Thyroid gland (tissue), 4 donors: ENCODE results near the gene ITPR3. TPM values are rescaled to one million over a fixed set of nuclear protein-coding genes. Genes with fewer than 3 reads are reported as not detected.
A peak's percentile ranks its signal among the peaks of the same experiment; 100 is the strongest.

Source experiments
- DNase-seq, 2 donors: peaks; one replicate each; pipeline ENCODE4 v3.0.0-alpha.2; 2019
- H3K27ac ChIP-seq, 3 donors: fragments of 200-600 bp; sonication (generic); 1 replicate in 2 of 3; 2 replicates in 1 of 3; pipeline ENCODE4 v1.5.1; 2016 to 2019; ENCODE audit warnings: mild to moderate bottlenecking in 1 of 3, moderate library complexity in 1 of 3
- H3K27me3 ChIP-seq: fragments of 200-600 bp; sonication (generic); one replicate; pipeline ENCODE4 v1.5.1; 2019
- H3K36me3 ChIP-seq, 2 donors: fragments of 200-600 bp; sonication (generic); one replicate each; pipeline ENCODE4 v1.5.1; 2016 to 2019
- H3K4me1 ChIP-seq, 2 donors: fragments of 200-600 bp; sonication (generic); one replicate each; pipeline ENCODE4 v1.5.1; 2017 to 2019
- H3K4me3 ChIP-seq, 3 donors: fragments of 200-600 bp; sonication (generic); replicated peaks in 1 of 3; 1 replicate in 2 of 3; 2 replicates in 1 of 3; pipeline ENCODE4 v1.5.1; 2016; ENCODE audit warnings: mild to moderate bottlenecking in 1 of 3
- H3K9me3 ChIP-seq: fragments of 200-600 bp; sonication (generic); one replicate; pipeline ENCODE4 v1.5.1; 2017
- CTCF ChIP-seq, 6 experiments: fragments of 200-600 bp in 3 of 6; fragments of 450-650 bp in 3 of 6; sonication (generic) in 3 of 6; IDR thresholded peaks; one replicate each; pipeline ENCODE4 v1.5.1; 2016 to 2019; ENCODE audit warnings: antibody characterized with exemption in 6 of 6, mild to moderate bottlenecking in 2 of 6, inconsistent platforms in 1 of 6, moderate library complexity in 1 of 6
- POLR2A ChIP-seq, 2 donors: fragments of 450-650 bp; IDR thresholded peaks; one replicate each; pipeline ENCODE4 v1.6.1; 2017; ENCODE audit warnings: antibody characterized with exemption in 2 of 2, mild to moderate bottlenecking in 2 of 2, moderate library complexity in 1 of 2
- WGBS, 2 donors: methylation state at CpG; one replicate each; pipeline ENCODE4 v1.1.5; 2017; 5-methylcytosine and 5-hydroxymethylcytosine counted together
- intact Hi-C: fragments of 100-400 bp; cut with DNase I; formaldehyde crosslinking; loops from one replicate; pipeline ENCODE4 v1.15.1; 2023
- total RNA-seq, 4 donors: library from RNA; depleted of rRNA; stranded (reverse); fragments of >200 nt; gene quantifications; one replicate each; pipeline ENCODE4 v1.2.3, GENCODE V29; 2016

The ITPR3 gene
- total RNA-seq, 4 donors from 2014 or later, result 77.8 to 145 (median 105) TPM

DNA sequence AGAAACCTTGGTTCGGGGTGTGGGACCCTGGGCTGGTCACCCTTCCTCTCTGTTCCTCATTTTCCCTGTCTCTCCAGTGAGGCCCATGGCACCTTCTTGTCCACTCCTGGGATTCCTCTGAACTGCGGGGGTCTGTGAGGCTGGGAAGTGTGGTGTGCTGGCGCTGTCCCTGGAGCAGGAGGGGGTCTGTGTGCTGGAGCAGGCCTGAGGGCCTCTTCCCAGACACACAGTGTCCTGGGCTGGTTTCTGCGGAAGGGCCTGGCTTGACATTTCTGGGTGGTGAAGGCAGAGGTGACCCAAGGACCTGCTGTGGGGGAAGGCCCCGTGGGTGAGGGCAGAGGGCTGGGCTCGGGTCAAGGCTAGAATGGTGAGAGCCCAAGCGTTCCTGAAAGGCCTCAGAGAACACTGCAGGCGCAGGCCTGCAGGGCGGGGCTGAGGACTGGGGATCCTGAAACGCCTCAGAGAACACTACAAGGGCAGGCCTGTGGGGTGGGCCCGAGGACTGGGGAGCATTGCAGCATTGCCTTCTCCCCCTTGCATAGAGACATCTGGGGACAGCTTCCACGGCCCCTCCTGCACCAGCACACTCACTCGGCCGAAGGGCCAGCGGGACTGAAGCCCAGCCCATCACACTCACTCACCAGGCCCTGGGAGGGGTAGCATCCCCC, 30.5 kb upstream of the ITPR3 start:
- Histone ChIP-seq H3K9me3 (no peaks in the 10 kb centered on the region), H3K27ac (peak overlapping the region; percentile 90 to 93 (median 91)), H3K27me3 (no peaks in the 10 kb centered on the region), H3K36me3 (no peaks in the 10 kb centered on the region), H3K4me3 (no peak overlapping the region), H3K4me1 (peaks cover 27 to 45% of the 10 kb centered on the region in 2 donors)
- intact Hi-C loops, result loop anchor here (5.0 kb wide), 1 partner anchor 37 kb away; no protein-coding TSS in a partner anchor
- TF ChIP-seq POLR2A (IDR thresholded peaks at IDR 0.05) (no peak), CTCF (IDR thresholded peaks at IDR 0.05) (peak in 2 of 6 experiments; percentile 18 to 25)
- WGBS, 2 donors, result 46 to 50% methylated on average over 1 to 11 of the region's 15 CpGs
- DNase-seq, result peak; percentile 69 to 75

- no peaks in the 10 kb centered on the region for H3K27me3 ChIP-seq
- peak overlapping the region; percentile 90 to 93 (median 91) for H3K27ac ChIP-seq
- H3K4me1 ChIP-seq, result peaks cover 27 to 43% of the 10 kb centered on the region in 2 donors
- WGBS, 2 donors, result 94 to 97% methylated on average over 9 of the region's 9 CpGs
- TF ChIP-seq POLR2A (IDR thresholded peaks at IDR 0.05), result no peak
- TF ChIP-seq CTCF (IDR thresholded peaks at IDR 0.05), result no peak
- H3K4me3 ChIP-seq, result no peak overlapping the region
- intact Hi-C loops, result loop anchor here (5.0 kb wide), 1 partner anchor 36 kb away; no protein-coding TSS in a partner anchor
- no peaks in the 10 kb centered on the region for H3K36me3 ChIP-seq
- no peaks in the 10 kb centered on the region for H3K9me3 ChIP-seq
- DNase-seq, result no peak
Observed at GRCh38 chr6:33591424-33592032, 29.6 kb upstream of the ITPR3 start.

- TF ChIP-seq CTCF (IDR thresholded peaks at IDR 0.05), result no peak
- TF ChIP-seq POLR2A (IDR thresholded peaks at IDR 0.05), result no peak
- no peak overlapping the region for H3K4me3 ChIP-seq
- DNase-seq, result no peak
- H3K4me1 ChIP-seq, result peaks cover 27 to 43% of the 10 kb centered on the region in 2 donors
- peak overlapping the region; percentile 74 to 93 (median 93) for H3K27ac ChIP-seq
- H3K36me3 ChIP-seq, result no peaks in the 10 kb centered on the region
- WGBS, 2 donors, result 86 to 93% methylated on average over 7 of the region's 7 CpGs
- no peaks in the 10 kb centered on the region for H3K9me3 ChIP-seq
- H3K27me3 ChIP-seq, result no peaks in the 10 kb centered on the region
- intact Hi-C loops, result loop anchor here (5.0 kb wide), 1 partner anchor 35 kb away; no protein-coding TSS in a partner anchor
Observed at GRCh38 chr6:33592280-33592594, 28.9 kb upstream of the ITPR3 start.

DNA sequence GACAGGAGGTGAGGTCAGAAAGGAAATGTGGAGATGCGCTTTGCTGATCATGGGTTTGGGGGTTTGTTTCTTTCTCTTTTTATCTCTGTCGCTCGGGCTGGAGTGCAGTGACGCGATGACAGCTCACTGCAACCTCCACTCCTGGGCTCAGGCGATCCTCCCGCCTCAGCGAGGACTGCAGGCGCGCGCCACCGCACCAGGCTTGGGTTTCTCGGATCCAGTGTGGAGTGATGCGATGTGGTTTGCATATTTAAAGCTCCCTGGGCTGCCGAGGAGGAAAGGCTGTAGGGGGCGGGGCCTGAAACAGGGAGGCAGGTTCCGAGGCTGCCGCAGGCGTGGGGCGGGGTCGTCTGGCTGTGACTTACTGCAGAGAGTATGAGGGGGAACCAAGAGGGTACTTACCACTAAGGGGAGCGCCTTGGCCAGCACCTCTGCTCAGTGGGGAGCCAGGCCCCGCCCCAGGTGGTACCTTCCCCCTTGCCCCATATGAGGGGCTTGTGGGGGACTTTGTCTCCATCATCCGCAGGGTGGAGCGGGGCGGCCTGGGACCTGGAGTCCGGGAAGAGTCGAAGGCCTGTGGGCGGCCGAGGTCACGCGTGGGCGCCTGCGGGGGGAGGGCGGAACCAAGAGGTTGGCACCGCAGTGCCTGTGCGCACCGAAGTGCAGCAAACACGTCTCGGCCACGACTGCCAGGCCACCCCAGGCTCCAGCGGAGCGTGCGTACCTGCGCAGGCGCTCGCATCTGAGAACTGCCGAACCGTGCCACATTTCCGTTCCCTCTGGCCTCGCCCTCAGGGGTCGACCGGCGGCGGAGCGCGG, 28.3 kb upstream of the ITPR3 start:
- TF ChIP-seq CTCF (IDR thresholded peaks at IDR 0.05) (no peak), POLR2A (IDR thresholded peaks at IDR 0.05) (peak in 1 of 2 donors; percentile 53)
- WGBS, 2 donors, result 31 to 39% methylated on average over 33 to 54 of the region's 57 CpGs
- H3K27me3 ChIP-seq, result no peaks in the 10 kb centered on the region
- peaks cover 29 to 46% of the 10 kb centered on the region in 2 donors for H3K4me1 ChIP-seq
- peak overlapping the region in 1 of 3 donors; percentile 6 for H3K4me3 ChIP-seq
- DNase-seq, result peak; percentile 97
- intact Hi-C loops, result loop anchor here (5.0 kb wide), 1 partner anchor 34 kb away; no protein-coding TSS in a partner anchor
- no peaks in the 10 kb centered on the region for H3K36me3 ChIP-seq
- peak overlapping the region; percentile 86 to 93 (median 93) for H3K27ac ChIP-seq
- H3K9me3 ChIP-seq, result no peaks in the 10 kb centered on the region
